ENCODE data around the gene CS. TPM values are rescaled to one million over a fixed set of nuclear protein-coding genes. Genes with fewer than 3 reads are reported as not detected.
"Not testable (repeated sequence)": the region's sequence is repeated elsewhere in the genome, so short reads cannot be mapped to it uniquely, and the experiment has no call there.

CS gene
- total RNA-seq, 2 donors from 2014 or later, result 319 to 351 TPM

- H3K27ac Mint-ChIP-seq, result peak overlapping the region; percentile 91 to 92
- peak in 1 of 2 donors; percentile 20 for ATAC-seq
- H3K9me3 Mint-ChIP-seq, result no peaks in the 10 kb centered on the region
- H3K36me3 Mint-ChIP-seq, result peaks cover 25 to 37% of the 10 kb centered on the region in 2 donors
- DNase-seq (ENCODE audit: low spot score in 2 of 2), result peak in 1 of 2 donors; percentile 23
These were observed 750 bp downstream of the CS start for GRCh38 chr12:56299308-56299852.

DNA sequence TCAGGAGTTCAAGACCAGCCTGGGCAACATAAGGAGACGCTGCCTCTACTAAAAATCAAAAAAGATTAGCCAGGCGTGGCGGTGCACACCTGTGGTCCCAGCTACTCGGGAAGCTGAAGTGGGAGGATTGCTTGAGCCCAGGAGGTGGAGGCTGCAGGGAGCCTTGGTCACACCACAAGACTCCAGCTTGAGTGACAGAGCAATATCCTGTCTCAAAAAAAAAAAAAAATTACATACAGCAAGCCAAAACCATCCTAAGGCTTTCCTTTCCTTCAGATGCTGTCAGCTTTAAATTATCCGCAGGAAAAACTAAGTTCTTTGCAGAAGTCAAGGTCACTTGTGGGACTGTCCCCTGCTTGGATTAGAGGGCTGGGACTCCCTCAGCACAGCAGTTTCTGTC is 1.3 kb downstream of the CS start:
- no peak for DNase-seq (ENCODE audit: low spot score in 2 of 2)
- Mint-ChIP-seq H3K9me3 (no peaks in the 10 kb centered on the region), H3K36me3 (peaks cover 25 to 37% of the 10 kb centered on the region in 2 donors), H3K27ac (peak overlapping the region; percentile 91 to 92)
- ATAC-seq, result no peak

GRCh38 chr12:56297400-56297799 is 2.7 kb downstream of the CS start:
- H3K36me3 Mint-ChIP-seq, result peaks cover 25 to 37% of the 10 kb centered on the region in 2 donors
- ATAC-seq, result no peak
- H3K27ac Mint-ChIP-seq, result peak overlapping the region in 1 of 2 donors; percentile 92
- DNase-seq (ENCODE audit: low spot score in 2 of 2), result no peak
- H3K9me3 Mint-ChIP-seq, result no peaks in the 10 kb centered on the region

- no peaks in the 10 kb centered on the region for H3K9me3 Mint-ChIP-seq
- DNase-seq (ENCODE audit: low spot score in 2 of 2), result no peak
- H3K27ac Mint-ChIP-seq, result peak overlapping the region in 1 of 2 donors; percentile 68
- peaks cover 27 to 41% of the 10 kb centered on the region in 2 donors for H3K36me3 Mint-ChIP-seq
- ATAC-seq, result no peak
These were observed 3.8 kb downstream of the CS start for GRCh38 chr12:56296295-56296694.

DNA sequence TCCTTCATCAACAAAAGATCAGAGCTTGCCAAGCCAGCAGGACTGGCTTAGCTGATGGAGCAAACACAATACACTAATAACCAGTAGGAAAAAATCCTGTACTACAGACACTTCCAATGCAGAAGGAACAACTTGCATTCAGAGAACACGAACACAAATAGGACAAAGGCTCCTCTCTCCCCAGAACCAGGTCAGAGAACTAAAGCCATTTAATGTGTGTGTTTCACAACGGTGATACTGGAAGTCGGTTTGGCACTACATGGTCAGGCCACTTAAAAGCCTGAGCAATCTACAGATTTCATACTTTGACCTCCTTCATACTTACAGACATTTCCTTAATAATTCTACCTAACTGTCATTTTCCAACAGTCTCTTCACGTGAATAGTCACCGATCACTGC is 6.3 kb downstream of the CS start:
- Mint-ChIP-seq H3K27ac (no peak overlapping the region), H3K9me3 (no peaks in the 10 kb centered on the region), H3K36me3 (peaks cover 21 to 34% of the 10 kb centered on the region in 2 donors)
- ATAC-seq (no peak), DNase-seq (ENCODE audit: low spot score in 2 of 2) (no peak)

- no peak overlapping the region for H3K27ac Mint-ChIP-seq
These were observed 11.3 kb downstream of the CS start for GRCh38 chr12:56288705-56289387.

DNA sequence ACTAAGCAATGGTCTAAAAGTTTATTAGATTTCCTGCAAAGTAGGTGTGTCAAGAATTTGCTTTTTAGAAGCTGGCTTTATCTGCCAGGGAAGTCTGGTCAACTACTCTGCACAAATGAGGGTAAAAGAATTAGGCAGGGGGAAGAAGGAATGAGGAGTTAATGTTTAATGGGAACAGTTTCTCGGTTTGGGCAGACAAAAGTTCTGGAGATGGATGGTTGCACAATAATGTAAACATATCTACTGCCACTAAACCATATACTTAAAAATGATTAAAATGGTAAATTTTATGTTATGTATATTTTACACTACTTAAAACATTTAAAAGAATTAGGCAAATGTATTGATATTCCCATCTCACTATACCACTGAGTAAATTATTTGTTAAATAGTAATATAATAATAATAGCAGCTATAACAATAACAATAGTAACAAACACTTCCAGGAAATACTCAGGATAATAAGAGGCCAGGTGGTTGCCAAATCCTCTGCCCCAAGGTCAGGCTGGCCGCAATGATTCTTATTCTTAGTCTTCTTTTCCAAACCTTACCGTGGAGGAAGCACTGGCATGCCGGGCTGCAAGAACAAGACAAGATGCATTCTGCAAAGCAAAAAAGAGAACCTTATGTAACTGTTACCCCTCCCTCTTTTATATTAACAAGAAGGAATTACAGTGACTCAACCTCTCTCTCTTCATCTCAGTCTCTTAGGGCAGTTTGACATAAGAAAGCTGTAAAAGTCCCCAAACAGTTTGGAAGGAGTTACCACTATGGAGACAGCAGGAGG is 13.9 kb downstream of the CS start:
- H3K36me3 Mint-ChIP-seq, result peaks cover 8 to 24% of the 10 kb centered on the region in 2 donors
- ATAC-seq (no peak), DNase-seq (ENCODE audit: low spot score in 2 of 2) (no peak)
- H3K27ac Mint-ChIP-seq, result no peak overlapping the region
- no peaks in the 10 kb centered on the region for H3K9me3 Mint-ChIP-seq

More at GRCh38 chr12:56288705-56289387, 11.3 kb downstream of the CS start:
- Mint-ChIP-seq H3K36me3 (peaks cover 10 to 22% of the 10 kb centered on the region in 2 donors), H3K9me3 (no peaks in the 10 kb centered on the region)
- no peak for DNase-seq (ENCODE audit: low spot score in 2 of 2)
- no peak for ATAC-seq

GRCh38 chr12:56284263-56284662 is 15.9 kb downstream of the CS start:
- peaks cover 9 to 22% of the 10 kb centered on the region in 2 donors for H3K36me3 Mint-ChIP-seq
- not testable (repeated sequence) for DNase-seq (ENCODE audit: low spot score in 2 of 2); H3K27ac Mint-ChIP-seq; H3K9me3 Mint-ChIP-seq; ATAC-seq

GRCh38 chr12:56282579-56282978 is 17.6 kb downstream of the CS start:
- H3K36me3 Mint-ChIP-seq, result peaks cover 9 to 27% of the 10 kb centered on the region in 2 donors
- DNase-seq (ENCODE audit: low spot score in 2 of 2) (no peak), ATAC-seq (no peak)
- H3K9me3 Mint-ChIP-seq, result no peaks in the 10 kb centered on the region
- H3K27ac Mint-ChIP-seq, result peak overlapping the region; percentile 25 to 84

- peak overlapping the region in 1 of 2 donors; percentile 77 for H3K27ac Mint-ChIP-seq
- ATAC-seq (no peak), DNase-seq (ENCODE audit: low spot score in 2 of 2) (no peak)
- H3K36me3 Mint-ChIP-seq, result peaks cover 9 to 27% of the 10 kb centered on the region in 2 donors
- H3K9me3 Mint-ChIP-seq, result no peaks in the 10 kb centered on the region
These were observed 18.1 kb downstream of the CS start for GRCh38 chr12:56282030-56282429.

DNA sequence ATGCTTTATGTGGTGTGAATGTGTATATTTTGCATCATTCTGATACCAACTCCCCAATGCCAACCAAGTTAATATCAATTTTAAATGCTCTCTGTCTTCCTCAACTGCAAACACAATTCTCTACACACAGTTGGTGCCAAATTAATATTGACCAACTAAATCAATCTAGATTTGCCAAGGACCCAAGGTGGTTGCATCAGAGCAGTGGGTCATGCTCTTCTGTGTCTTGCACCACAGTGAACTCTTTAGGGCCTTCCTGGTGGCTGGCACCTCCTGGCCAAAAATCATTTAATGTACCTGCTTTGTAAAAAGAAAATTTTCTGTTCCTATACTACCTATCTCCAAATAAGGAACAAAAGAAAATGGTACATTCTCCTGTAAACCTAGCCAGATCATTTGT is 19.3 kb downstream of the CS start:
- DNase-seq (ENCODE audit: low spot score in 2 of 2) (no peak), ATAC-seq (no peak)
- Mint-ChIP-seq H3K27ac (peak overlapping the region in 1 of 2 donors; percentile 17), H3K9me3 (no peaks in the 10 kb centered on the region), H3K36me3 (peaks cover 11 to 28% of the 10 kb centered on the region in 2 donors)

DNA sequence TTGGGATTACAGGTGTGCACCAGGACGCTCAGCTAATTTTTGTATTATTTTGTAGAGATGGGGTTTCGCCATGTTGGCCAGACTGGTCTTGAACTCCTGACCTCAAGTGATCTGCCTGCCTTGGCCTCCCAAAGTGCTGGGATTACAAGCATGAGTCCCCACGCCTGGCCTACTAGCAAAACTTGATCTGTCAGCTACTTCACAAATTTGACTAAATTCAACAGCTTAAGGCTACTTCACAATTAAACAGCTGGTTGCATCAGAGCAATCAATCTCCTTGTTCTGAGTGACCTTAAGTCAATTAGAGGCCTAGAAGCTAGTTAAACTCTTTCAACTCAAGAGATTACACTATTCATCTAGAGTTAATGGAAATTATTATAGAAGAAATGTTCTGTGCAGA is 21.2 kb downstream of the CS start:
- Mint-ChIP-seq H3K36me3 (peaks cover 8 to 29% of the 10 kb centered on the region in 2 donors), H3K9me3 (no peaks in the 10 kb centered on the region), H3K27ac (peak overlapping the region in 1 of 2 donors; percentile 81)
- ATAC-seq (no peak), DNase-seq (ENCODE audit: low spot score in 2 of 2) (no peak)

- H3K9me3 Mint-ChIP-seq, result no peaks in the 10 kb centered on the region
- ATAC-seq (no peak), DNase-seq (ENCODE audit: low spot score in 2 of 2) (no peak)
- H3K27ac Mint-ChIP-seq, result no peak overlapping the region
- H3K36me3 Mint-ChIP-seq, result peaks cover 4 to 23% of the 10 kb centered on the region in 2 donors
These were observed 25.8 kb downstream of the CS start for GRCh38 chr12:56274299-56274698.

DNA sequence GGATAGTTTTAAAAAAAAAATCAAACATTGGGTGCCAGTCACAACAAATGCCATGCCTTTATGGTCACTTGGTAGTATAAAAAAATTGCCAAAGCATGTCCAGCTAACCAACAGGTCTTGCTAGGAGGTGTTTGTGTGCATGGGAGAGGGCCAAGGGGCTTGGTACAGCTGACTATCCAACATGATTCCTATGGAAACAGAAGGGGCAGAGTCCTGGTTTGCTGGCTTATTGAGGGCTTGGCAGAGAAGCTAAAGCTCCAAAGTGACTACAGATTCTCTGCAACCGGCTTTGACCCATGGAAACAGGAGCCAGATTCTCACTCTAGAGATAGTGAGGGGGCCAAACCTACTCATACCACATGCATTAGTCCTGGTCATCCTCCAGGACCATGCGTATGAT is 27.7 kb downstream of the CS start:
- H3K9me3 Mint-ChIP-seq; DNase-seq (ENCODE audit: low spot score in 2 of 2); ATAC-seq: not testable (repeated sequence)
- Mint-ChIP-seq H3K27ac (peak overlapping the region in 1 of 2 donors; percentile 50), H3K36me3 (peaks cover 4 to 18% of the 10 kb centered on the region in 2 donors)

- ATAC-seq (no peak), DNase-seq (ENCODE audit: low spot score in 2 of 2) (no peak)
- Mint-ChIP-seq H3K27ac (peak overlapping the region; percentile 12 to 29), H3K36me3 (peaks cover 4 to 18% of the 10 kb centered on the region in 2 donors), H3K9me3 (no peaks in the 10 kb centered on the region)
These were observed 29.1 kb downstream of the CS start for GRCh38 chr12:56271031-56271430.

DNA sequence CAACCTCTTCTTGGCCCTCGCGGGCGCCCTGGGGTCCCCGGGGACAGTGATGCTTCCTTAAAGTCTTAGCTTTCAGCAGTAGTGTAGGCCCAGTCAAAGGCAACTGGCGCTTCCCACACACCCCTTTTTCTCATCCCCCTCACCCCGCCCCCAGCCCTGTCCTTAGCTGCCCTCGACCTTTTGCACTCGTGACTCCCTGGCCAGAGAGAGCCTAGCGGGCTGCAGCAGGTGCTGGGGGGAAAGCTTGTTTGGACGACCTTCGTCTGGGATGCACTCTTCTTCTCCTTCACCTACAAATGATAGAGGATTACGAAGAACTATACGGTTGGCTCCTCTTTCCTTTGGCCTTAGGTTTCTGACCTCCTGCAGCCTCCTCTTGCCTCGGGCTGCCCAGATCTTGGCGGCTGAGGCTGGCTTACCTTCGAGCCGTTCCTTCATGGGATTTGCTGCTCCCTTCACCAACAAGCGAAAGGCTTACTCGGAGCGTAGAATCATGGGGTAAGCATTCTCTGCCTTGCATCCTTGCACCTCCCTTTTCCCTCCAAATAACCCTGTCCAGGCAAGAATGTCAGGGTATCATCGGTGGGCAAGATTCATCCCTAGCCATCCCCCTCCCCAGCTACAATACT is 32.6 kb downstream of the CS start:
- Mint-ChIP-seq H3K9me3 (no peaks in the 10 kb centered on the region), H3K36me3 (no peaks in the 10 kb centered on the region), H3K27ac (peak overlapping the region; percentile 7 to 79)
- ATAC-seq, result no peak
- DNase-seq (ENCODE audit: low spot score in 2 of 2), result no peak
